G401.6 (cell line): ENCODE measurements around the gene KLF6.

Experiments used
- FAIRE-seq: peaks from 2 replicates; lab custom pipeline; 2012; peaks lifted over from hg19 to GRCh38; lab: Jason Lieb, UNC

KLF6 gene

GRCh38 chr10:3784510-3785250 lies at the start of gene KLF6:
TSS of gene KLF6 (minus strand) at chr10:3785209. CDS start at chr10:3785014, 195 bp downstream.
- FAIRE-seq, result no peak

- FAIRE-seq, result no peak
These were observed 49.4 kb upstream of the KLF6 start for GRCh38 chr10:3834404-3834803.

GRCh38 chr10:3833046-3833445 lies 48.0 kb upstream of the KLF6 start:
- no peak for FAIRE-seq

- no peak for FAIRE-seq
These were observed 47.2 kb upstream of the KLF6 start for GRCh38 chr10:3832022-3832786.

- no peak for FAIRE-seq
These were observed 46.6 kb upstream of the KLF6 start for GRCh38 chr10:3831608-3832007.

- FAIRE-seq, result peak; percentile 42
These were observed 45.9 kb upstream of the KLF6 start for GRCh38 chr10:3830946-3831345.

GRCh38 chr10:3829156-3830050 lies 44.4 kb upstream of the KLF6 start:
- FAIRE-seq, result no peak

- FAIRE-seq, result peak; percentile 80
These were observed 43.6 kb upstream of the KLF6 start for GRCh38 chr10:3828404-3829155.

GRCh38 chr10:3827768-3828403 lies 42.9 kb upstream of the KLF6 start:
- FAIRE-seq, result no peak

- FAIRE-seq, result no peak
These were observed 42.3 kb upstream of the KLF6 start for GRCh38 chr10:3827266-3827665.

- no peak for FAIRE-seq
These were observed 40.9 kb upstream of the KLF6 start for GRCh38 chr10:3825862-3826351.

GRCh38 chr10:3825244-3825643 lies 40.2 kb upstream of the KLF6 start:
- FAIRE-seq, result peak; percentile 30

- FAIRE-seq, result no peak
These were observed 37.7 kb upstream of the KLF6 start for GRCh38 chr10:3822541-3823330.

- FAIRE-seq, result no peak
These were observed 35.2 kb upstream of the KLF6 start for GRCh38 chr10:3820255-3820654.

GRCh38 chr10:3816995-3817394 lies 32.0 kb upstream of the KLF6 start:
- no peak for FAIRE-seq

- no peak for FAIRE-seq
These were observed 29.8 kb upstream of the KLF6 start for GRCh38 chr10:3814838-3815220.

GRCh38 chr10:3813986-3814837 lies 29.2 kb upstream of the KLF6 start:
- FAIRE-seq, result no peak

- FAIRE-seq, result no peak
These were observed 28.3 kb upstream of the KLF6 start for GRCh38 chr10:3813267-3813666.

- no peak for FAIRE-seq
These were observed 27.1 kb upstream of the KLF6 start for GRCh38 chr10:3812141-3812540.
